Naive B cell (primary cell): ENCODE measurements around the gene RGS6. TPM values are rescaled to one million over a fixed set of nuclear protein-coding genes. Genes with fewer than 3 reads are reported as not detected.

Source experiments
- ATAC-seq, 2 donors: fragments of 150-1000 bp; cut with Tn5 transposase; 2 replicates each; pipeline ENCODE4 v1.10.0; 2021; ENCODE audit warnings: low read depth in 2 of 2, mild to moderate bottlenecking in 2 of 2, moderate library complexity in 2 of 2
- DNase-seq: peaks from one replicate; pipeline ENCODE4 v3.0.0; 2022
- H3K27ac Mint-ChIP-seq, 6 donors: one replicate each; pipeline ENCODE4 v1.8.0; 2020 to 2022; ENCODE audit warnings: mild to moderate bottlenecking in 6 of 6, mixed read lengths in 6 of 6, moderate library complexity in 5 of 6, inconsistent platforms in 2 of 6
- H3K27me3 Mint-ChIP-seq, 3 donors: one replicate each; pipeline ENCODE4 v1.8.0; 2021 to 2022; ENCODE audit warnings: mixed read lengths in 3 of 3, mild to moderate bottlenecking in 1 of 3
- H3K36me3 Mint-ChIP-seq, 2 donors: one replicate each; pipeline ENCODE4 v1.8.0; 2020 to 2022; ENCODE audit warnings: mixed read lengths in 2 of 2, inconsistent platforms in 1 of 2, mild to moderate bottlenecking in 1 of 2
- H3K4me1 Mint-ChIP-seq, 3 donors: one replicate each; pipeline ENCODE4 v1.8.0; 2020 to 2022; ENCODE audit warnings: mixed read lengths in 3 of 3, inconsistent platforms in 1 of 3, mild to moderate bottlenecking in 1 of 3, moderate library complexity in 1 of 3
- H3K4me3 Mint-ChIP-seq, 8 donors: one replicate each; pipeline ENCODE4 v1.8.0; 2020 to 2022; ENCODE audit warnings: mild to moderate bottlenecking in 8 of 8, mixed read lengths in 8 of 8, moderate library complexity in 8 of 8, inconsistent platforms in 2 of 8
- H3K9me3 Mint-ChIP-seq, 7 donors: one replicate each; pipeline ENCODE4 v1.8.0; 2020 to 2022; ENCODE audit warnings: mixed read lengths in 7 of 7, mild to moderate bottlenecking in 5 of 7, inconsistent platforms in 2 of 7, moderate library complexity in 1 of 7
- polyA plus RNA-seq, 6 donors: library from polyadenylated mRNA; unstranded; fragments of 300-500 nt; fragmentation: Illumina TruSeq; gene quantifications; one replicate each; pipeline ENCODE4 v1.2.3, GENCODE V29; 2021; ENCODE audit warnings: low read depth in 6 of 6

RGS6 gene
- polyA plus RNA-seq, 6 donors from 2014 or later: 0.06 to 0.28 (median 0.20) TPM; not detected in 2

DNA sequence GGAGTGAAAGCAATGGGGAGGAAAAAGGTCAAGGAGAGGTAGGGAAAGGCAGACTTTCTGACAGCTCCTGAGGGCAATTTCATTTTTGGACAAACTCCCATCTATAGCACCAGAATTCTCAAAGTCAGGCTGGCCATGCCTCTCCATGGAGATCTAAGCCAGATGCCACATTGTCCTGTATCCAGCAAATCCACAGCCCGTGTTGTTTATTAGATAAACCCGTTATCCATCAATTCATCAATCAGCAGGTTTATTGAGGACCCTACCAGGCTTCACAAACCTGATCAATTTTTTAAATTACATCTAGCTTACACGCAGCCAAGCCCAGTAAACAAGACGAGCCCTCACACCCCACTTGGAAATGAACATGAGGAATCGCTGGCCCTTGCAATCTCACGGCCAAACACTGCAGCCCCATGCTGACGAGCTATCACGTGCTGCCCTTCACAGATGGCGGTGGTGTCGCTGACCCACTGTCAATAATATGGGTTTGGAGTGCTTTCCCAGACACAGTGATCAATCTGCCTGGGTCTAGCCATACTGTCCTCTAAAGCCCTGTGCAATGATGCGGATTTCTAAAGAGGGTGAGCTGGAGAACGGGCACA lies 628.8 kb downstream of the RGS6 start:
- Mint-ChIP-seq H3K27ac (peak overlapping the region in 1 of 6 donors; percentile 20), H3K4me1 (peaks cover 34 to 64% (median 55%) of the 10 kb centered on the region in 3 donors), H3K9me3 (no peaks in the 10 kb centered on the region), H3K27me3 (no peaks in the 10 kb centered on the region), H3K4me3 (no peak overlapping the region), H3K36me3 (no peaks in the 10 kb centered on the region)
- no peak for DNase-seq
- no peak for ATAC-seq

DNA sequence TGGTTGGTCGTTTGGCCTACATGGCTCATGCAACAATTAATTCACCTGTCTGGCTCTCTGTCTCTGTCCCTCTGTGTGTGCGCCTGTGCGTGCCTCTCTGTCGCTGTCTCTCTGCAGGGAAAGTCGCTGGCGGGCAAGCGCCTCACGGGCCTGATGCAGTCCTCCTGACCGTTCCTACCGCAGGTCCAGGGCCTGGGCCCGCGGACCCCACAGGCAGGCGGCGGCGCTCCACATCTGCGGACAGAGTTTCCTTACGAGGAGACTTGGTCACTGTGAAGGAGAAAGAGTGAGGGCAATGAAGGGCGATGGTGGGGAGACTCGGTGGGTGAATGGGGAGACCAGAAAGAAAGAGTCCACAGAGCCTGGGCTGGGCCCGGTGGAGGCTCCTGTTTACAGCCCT lies 630.1 kb downstream of the RGS6 start:
- Mint-ChIP-seq H3K36me3 (no peaks in the 10 kb centered on the region), H3K27ac (peak overlapping the region in 1 of 6 donors; percentile 78), H3K27me3 (no peaks in the 10 kb centered on the region), H3K9me3 (no peaks in the 10 kb centered on the region), H3K4me1 (peaks cover 38 to 71% (median 66%) of the 10 kb centered on the region in 3 donors), H3K4me3 (no peak overlapping the region)
- ATAC-seq (no peak), DNase-seq (no peak)

DNA sequence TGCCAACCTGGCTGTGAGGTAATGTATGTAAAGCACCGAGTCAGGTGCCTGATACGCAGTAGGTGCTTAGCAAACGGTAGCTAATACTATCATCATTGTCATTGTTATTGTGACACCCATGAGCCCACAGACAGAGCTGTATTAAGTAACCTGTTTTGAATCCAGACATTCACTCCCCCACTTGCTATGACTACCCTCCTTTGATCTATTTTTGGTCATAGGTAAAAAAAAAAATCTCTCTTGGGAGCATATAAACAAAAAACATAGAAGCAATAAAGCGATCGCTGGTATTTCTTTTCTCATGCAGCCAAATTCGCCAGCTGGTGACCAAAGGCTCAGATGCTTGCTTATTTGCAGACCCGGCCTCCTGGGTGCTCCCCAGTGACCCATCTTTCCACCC lies 631.4 kb downstream of the RGS6 start:
- peak overlapping the region in 5 of 8 donors; percentile 35 to 79 (median 66) for H3K4me3 Mint-ChIP-seq
- peaks cover 35 to 63% (median 59%) of the 10 kb centered on the region in 3 donors for H3K4me1 Mint-ChIP-seq
- H3K36me3 Mint-ChIP-seq: no peaks in the 10 kb centered on the region
- H3K9me3 Mint-ChIP-seq: no peaks in the 10 kb centered on the region
- no peaks in the 10 kb centered on the region for H3K27me3 Mint-ChIP-seq
- ATAC-seq: peak; percentile 35 to 43
- H3K27ac Mint-ChIP-seq: peak overlapping the region in 4 of 6 donors; percentile 9 to 84 (median 46)
- DNase-seq: no peak

DNA sequence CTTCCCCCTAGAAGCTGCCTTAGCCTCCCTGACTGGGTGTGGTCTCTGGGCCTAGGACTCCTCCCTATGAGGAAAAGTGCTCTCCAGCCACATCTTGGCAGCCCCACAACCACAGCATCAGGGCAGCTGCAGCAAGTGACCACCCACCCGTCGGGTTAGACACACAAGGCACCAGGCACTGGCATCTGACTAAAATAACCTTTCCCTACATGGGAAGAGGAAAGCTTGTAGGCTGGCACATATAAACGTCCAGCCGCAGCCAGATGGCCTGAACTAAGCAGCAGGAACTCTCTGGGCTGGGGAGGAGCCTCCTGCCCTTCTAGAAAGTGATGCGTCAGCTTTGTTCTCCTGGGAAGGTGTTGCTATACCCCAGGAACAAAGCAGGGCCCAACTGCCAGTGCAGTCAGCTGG lies 632.9 kb downstream of the RGS6 start:
- Mint-ChIP-seq H3K9me3 (peaks cover 0 to under 1% (median 0%) of the 10 kb centered on the region in 7 donors), H3K4me1 (peaks cover 26 to 48% (median 44%) of the 10 kb centered on the region in 3 donors), H3K27ac (peak overlapping the region in 1 of 6 donors; percentile 61), H3K36me3 (no peaks in the 10 kb centered on the region), H3K27me3 (no peaks in the 10 kb centered on the region), H3K4me3 (peak overlapping the region in 1 of 8 donors; percentile 25)
- DNase-seq: no peak
- ATAC-seq: no peak

DNA sequence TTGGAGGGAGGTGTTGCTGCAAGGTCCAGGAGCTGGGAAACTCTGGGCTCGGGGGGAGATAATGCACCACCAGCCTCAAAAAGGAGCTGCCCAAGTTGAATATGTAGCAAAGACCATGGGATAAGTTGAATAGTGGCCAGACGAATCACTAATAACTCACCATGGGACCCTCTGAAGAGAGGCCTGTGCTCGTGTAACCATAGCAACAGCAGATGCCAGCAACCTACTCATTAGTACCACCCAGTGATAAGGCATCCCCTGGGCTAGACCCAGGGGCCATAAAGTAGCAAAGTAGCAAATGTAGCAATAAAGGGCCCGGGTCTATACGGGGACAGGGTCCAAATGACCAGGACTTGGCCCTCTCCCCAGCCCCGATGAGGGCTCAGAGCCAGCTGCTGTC lies 633.7 kb downstream of the RGS6 start:
- peaks cover 0 to under 1% of the 10 kb centered on the region in 2 donors for H3K36me3 Mint-ChIP-seq
- H3K4me3 Mint-ChIP-seq: peak overlapping the region in 2 of 8 donors; percentile 47 to 60
- peaks cover 26 to 41% (median 40%) of the 10 kb centered on the region in 3 donors for H3K4me1 Mint-ChIP-seq
- peak overlapping the region in 1 of 6 donors; percentile 28 for H3K27ac Mint-ChIP-seq
- peaks cover 0 to 2% (median 0%) of the 10 kb centered on the region in 7 donors for H3K9me3 Mint-ChIP-seq
- ATAC-seq (no peak), DNase-seq (no peak)
- H3K27me3 Mint-ChIP-seq: no peaks in the 10 kb centered on the region

DNA sequence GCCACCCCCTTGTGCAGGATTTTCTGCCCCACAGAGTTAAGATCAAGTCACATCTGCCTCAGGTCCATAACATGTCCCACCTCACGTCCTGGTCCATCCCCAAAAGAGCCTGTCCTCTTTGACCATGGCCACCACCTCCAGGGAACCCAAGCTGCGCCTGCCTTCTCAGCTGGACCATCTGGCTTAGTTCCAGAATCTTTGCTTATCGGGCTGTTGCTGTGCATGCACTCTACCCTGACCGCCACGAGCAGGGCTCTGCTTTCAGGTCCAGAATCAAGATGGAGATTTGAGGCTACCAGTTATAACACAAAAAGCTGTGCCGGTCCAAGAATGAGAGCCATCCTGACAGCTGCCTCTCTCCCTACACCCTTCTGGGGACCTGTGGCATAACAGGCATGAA lies 635.0 kb downstream of the RGS6 start:
- H3K4me1 Mint-ChIP-seq: peaks cover 22 to 36% (median 36%) of the 10 kb centered on the region in 3 donors
- H3K9me3 Mint-ChIP-seq: peaks cover 0 to 7% (median 5%) of the 10 kb centered on the region in 7 donors
- H3K36me3 Mint-ChIP-seq: peaks cover 0 to 8% of the 10 kb centered on the region in 2 donors
- H3K27me3 Mint-ChIP-seq: no peaks in the 10 kb centered on the region
- DNase-seq: no peak
- ATAC-seq: no peak
- peak overlapping the region in 3 of 6 donors; percentile 63 to 77 (median 66) for H3K27ac Mint-ChIP-seq
- H3K4me3 Mint-ChIP-seq: peak overlapping the region in 1 of 8 donors; percentile 54

DNA sequence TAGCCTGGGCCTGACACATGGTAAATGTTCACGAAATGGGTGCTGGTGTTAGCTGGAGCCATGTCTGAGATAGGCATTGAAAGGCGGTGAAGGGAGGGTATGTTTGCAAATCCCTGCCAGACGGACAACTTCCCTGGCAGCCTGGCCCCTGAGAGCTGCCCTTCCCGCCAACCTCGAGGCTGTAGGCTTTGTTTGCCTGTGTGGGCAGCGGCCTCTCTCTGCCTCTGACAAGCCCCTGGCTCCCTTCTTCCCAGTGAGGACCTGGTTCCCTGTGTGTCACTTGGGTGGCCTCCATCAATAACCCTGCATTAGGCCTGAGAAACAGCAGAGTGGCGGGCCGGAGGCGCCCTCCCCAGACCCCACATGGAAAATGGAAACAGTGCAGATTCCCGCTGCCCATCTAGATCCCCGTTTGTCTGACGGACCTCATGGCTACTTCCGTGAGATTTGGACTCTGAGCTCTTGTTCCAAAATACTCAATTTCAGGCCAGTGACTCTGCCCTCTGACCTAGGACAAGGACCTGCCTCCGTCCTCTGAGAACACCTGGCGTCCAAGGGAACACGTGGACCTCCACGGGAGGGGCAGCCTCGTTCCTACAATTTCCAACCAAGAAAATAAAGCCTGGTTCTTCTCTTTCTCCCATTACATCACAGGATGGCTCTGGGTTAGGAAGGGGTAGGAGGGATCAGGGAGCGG lies 636.2 kb downstream of the RGS6 start:
- no peak for DNase-seq
- ATAC-seq: no peak
- Mint-ChIP-seq H3K4me1 (peaks cover 19 to 29% (median 26%) of the 10 kb centered on the region in 3 donors), H3K27ac (peak overlapping the region in 2 of 6 donors; percentile 68 to 69), H3K9me3 (peaks cover 0 to 7% (median 5%) of the 10 kb centered on the region in 7 donors), H3K36me3 (peaks cover 0 to 8% of the 10 kb centered on the region in 2 donors), H3K27me3 (peaks cover 0 to 5% (median 0%) of the 10 kb centered on the region in 3 donors), H3K4me3 (no peak overlapping the region)

DNA sequence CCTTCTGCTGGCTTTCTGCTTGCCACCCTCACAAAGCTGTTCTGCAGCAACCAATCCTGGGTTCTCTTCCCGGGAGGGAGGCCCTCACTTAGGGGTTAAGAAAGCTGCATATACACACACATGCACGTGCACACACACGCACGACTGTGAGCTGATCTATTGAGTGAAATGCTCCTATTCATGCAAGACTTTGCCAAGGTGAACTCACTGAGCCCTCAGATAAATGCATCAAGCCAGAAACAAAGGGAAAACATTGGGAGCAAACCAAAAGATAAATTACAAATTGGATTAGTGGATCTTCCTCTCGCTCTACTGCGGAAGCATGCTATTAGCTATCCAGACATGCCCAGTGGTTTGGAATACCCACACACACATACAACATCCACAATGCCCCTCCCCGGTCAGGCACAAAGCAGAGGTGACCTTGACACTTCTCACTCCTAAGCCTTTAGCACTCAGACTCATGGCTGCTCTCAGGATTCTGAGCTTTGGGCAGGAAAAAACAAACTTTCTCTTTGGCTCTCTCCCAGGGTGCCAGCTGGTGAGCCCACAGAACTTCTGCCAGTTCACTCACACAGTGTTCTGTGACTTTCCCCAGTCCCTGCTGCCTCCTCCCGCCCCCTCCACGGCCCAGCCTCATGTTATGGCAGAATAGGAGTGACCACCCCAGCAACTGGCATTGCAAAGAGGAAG lies 641.6 kb downstream of the RGS6 start:
- Mint-ChIP-seq H3K36me3 (peaks cover 0 to 8% of the 10 kb centered on the region in 2 donors), H3K4me3 (no peak overlapping the region), H3K9me3 (peaks cover 0 to 7% (median 5%) of the 10 kb centered on the region in 7 donors), H3K27me3 (peaks cover 0 to 12% (median 10%) of the 10 kb centered on the region in 3 donors), H3K27ac (peak overlapping the region in 1 of 6 donors; percentile 66), H3K4me1 (peaks cover 15 to 29% (median 19%) of the 10 kb centered on the region in 3 donors)
- ATAC-seq (no peak), DNase-seq (no peak)

DNA sequence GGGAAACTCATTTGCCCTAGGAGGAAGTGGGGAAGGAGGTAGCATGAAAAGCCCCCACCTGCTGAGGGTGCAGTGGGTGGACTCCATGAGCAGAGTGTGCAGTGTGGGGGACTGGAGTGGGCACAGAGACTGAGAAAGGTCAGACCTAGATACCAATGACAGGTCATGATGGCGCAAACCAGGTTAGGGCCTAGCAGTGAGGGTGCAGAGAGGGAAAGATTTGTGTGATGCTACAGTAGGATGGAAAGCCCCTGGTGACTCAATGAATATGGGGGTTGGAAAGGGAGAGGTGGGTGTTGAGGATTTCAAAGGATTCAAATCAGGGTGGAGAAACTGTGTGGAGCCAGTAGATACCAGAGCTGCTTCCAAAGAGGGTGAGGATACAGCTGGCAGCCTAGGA lies 642.5 kb downstream of the RGS6 start:
- H3K27ac Mint-ChIP-seq: peak overlapping the region in 2 of 6 donors; percentile 53 to 66
- DNase-seq (no peak), ATAC-seq (no peak)
- peaks cover 0 to 16% (median 10%) of the 10 kb centered on the region in 3 donors for H3K27me3 Mint-ChIP-seq
- no peak overlapping the region for H3K4me3 Mint-ChIP-seq
- peaks cover 15 to 29% (median 19%) of the 10 kb centered on the region in 3 donors for H3K4me1 Mint-ChIP-seq
- H3K9me3 Mint-ChIP-seq: peaks cover 0 to 8% (median 5%) of the 10 kb centered on the region in 7 donors
- H3K36me3 Mint-ChIP-seq: peaks cover 0 to 8% of the 10 kb centered on the region in 2 donors

DNA sequence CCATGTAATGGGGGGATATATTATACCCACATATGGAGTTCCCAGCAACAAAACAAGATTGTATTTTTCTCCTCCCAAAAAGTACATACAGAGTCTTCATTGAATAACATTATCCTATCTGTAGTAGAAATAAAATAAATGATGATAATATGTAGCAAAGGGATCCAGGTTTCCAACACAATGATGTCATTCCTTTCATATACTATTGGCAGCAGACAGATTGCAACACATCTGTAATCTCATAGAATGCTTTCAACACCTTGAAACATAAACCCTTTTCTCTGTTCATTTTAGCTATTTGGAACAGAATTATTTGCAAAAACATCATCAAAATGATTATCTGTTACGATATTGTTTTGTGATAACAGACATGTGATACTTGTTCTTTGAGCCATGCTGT lies 644.0 kb downstream of the RGS6 start:
- H3K27me3 Mint-ChIP-seq: peaks cover 2 to 18% (median 10%) of the 10 kb centered on the region in 3 donors
- H3K4me1 Mint-ChIP-seq: peaks cover 15 to 36% (median 20%) of the 10 kb centered on the region in 3 donors
- no peak for DNase-seq
- no peak overlapping the region for H3K27ac Mint-ChIP-seq
- H3K4me3 Mint-ChIP-seq: no peak overlapping the region
- H3K36me3 Mint-ChIP-seq: peaks cover 0 to 6% of the 10 kb centered on the region in 2 donors
- H3K9me3 Mint-ChIP-seq: peaks cover 0 to 5% (median 3%) of the 10 kb centered on the region in 7 donors
- ATAC-seq: no peak

DNA sequence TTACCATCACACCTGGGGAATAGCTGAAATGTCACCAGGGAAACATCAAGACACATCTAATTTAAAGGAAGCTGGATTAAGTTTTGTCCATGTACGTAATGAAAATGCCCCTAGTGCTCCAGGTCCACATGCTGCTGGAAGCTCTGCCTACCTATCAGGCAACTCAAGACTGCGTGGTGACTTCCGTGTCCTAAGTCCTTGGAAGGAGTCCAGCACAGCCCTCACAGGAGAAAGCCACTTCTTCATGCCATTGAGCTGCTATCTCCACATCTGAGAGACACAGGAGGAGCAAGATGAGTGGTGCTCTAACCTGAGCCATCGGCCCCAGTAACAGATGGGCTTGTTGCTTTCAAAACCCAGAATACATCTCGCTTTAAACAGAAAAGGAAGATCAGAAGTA lies 645.3 kb downstream of the RGS6 start:
- Mint-ChIP-seq H3K4me3 (no peak overlapping the region), H3K36me3 (peaks cover 6 to 9% of the 10 kb centered on the region in 2 donors), H3K9me3 (peaks cover 0 to 3% (median 0%) of the 10 kb centered on the region in 7 donors), H3K27me3 (peaks cover 7 to 23% (median 9%) of the 10 kb centered on the region in 3 donors), H3K4me1 (peaks cover 15 to 41% (median 22%) of the 10 kb centered on the region in 3 donors), H3K27ac (no peak overlapping the region)
- no peak for DNase-seq
- no peak for ATAC-seq

DNA sequence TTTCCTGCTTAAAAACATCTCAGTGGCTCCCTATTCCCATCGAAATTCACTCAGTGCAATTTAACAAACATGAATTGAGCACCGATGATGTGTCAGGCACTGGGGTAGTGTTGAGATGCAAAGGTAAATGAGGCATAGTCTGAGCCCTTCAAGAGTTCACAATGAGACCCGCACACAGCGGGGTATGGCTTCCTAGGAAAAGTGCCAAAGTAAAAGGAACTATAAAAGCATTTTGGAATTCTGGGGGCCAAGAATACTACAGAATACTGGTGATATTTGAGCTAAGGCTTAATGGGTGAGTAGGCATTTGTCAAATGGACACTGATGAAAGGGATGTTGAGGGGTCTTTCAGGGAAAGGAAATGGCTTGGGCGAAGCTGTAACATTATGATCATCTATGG lies 646.3 kb downstream of the RGS6 start:
- no peak overlapping the region for H3K27ac Mint-ChIP-seq
- peaks cover 15 to 41% (median 20%) of the 10 kb centered on the region in 3 donors for H3K4me1 Mint-ChIP-seq
- H3K27me3 Mint-ChIP-seq: peaks cover 5 to 23% (median 9%) of the 10 kb centered on the region in 3 donors
- DNase-seq (no peak), ATAC-seq (no peak)
- peaks cover 6 to 9% of the 10 kb centered on the region in 2 donors for H3K36me3 Mint-ChIP-seq
- no peak overlapping the region for H3K4me3 Mint-ChIP-seq
- H3K9me3 Mint-ChIP-seq: peaks cover 0 to 3% (median 0%) of the 10 kb centered on the region in 7 donors

DNA sequence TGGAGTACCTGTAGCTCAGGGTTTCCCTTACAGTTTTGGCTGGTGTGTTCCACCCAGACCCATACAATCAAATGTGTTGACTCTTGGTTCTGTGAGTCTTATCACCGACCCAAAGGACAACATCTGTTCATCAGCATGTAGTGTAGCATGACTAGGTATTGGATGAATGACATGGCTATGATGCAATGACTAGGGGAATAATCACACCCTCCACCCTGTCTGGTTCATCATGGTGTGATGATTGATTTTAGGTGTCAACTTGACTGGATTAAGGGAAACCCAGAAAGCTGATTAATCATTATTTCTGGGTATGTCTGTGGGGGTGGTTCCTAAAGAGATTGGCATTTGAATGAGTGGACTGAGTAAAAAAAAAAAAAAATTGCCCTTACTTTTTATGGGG lies 650.4 kb downstream of the RGS6 start:
- H3K27ac Mint-ChIP-seq: no peak overlapping the region
- no peak for DNase-seq
- H3K4me3 Mint-ChIP-seq: no peak overlapping the region
- H3K9me3 Mint-ChIP-seq: peaks cover 0 to 13% (median 2%) of the 10 kb centered on the region in 7 donors
- H3K36me3 Mint-ChIP-seq: peaks cover 6 to 35% of the 10 kb centered on the region in 2 donors
- ATAC-seq: no peak
- peaks cover 9 to 21% (median 14%) of the 10 kb centered on the region in 3 donors for H3K4me1 Mint-ChIP-seq
- peaks cover 5 to 18% (median 9%) of the 10 kb centered on the region in 3 donors for H3K27me3 Mint-ChIP-seq
